Raji (cell line): ENCODE results near the gene TCEANC2.

Experiments
- POLR2A ChIP-seq: IDR thresholded peaks from 2 replicates; pipeline ENCODE4 v1.6.1; 2011; ENCODE audit warnings: low read depth, low read length, control low read depth; ENCODE audit not compliant: insufficient read depth

TCEANC2 gene

GRCh38 chr1:54117815-54118563 is 64.6 kb downstream of the TCEANC2 start:
- no peak for TF ChIP-seq POLR2A

- no peak for TF ChIP-seq POLR2A
These were observed 65.3 kb downstream of the TCEANC2 start for GRCh38 chr1:54118704-54119103.

DNA sequence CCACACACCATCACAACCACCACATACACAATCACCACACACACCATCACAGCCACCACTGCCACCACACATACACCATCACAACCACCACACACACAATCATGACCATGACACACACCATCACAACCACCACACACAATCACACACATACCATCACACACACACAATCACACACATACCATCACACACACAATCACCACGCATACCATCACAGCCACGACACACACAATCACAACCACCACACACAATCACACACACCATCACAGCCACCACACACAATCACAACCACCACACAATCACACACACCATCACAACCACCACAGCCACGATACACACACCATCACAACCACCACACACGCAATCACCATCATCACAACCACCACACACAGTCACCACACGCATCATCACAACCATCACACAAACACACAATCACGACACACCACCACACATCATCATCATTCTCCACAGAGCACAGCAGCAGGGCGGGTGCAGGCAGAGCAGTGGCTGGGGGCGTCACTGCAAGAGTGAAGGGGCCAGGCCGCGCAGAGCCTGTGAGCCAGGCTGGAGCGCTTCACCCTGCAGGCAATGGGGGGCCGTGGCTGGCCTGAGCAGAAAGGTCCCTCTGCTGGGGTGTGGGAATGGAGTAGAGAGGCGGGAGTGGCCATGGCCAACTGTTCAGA is 66.8 kb downstream of the TCEANC2 start:
- no peak for TF ChIP-seq POLR2A

DNA sequence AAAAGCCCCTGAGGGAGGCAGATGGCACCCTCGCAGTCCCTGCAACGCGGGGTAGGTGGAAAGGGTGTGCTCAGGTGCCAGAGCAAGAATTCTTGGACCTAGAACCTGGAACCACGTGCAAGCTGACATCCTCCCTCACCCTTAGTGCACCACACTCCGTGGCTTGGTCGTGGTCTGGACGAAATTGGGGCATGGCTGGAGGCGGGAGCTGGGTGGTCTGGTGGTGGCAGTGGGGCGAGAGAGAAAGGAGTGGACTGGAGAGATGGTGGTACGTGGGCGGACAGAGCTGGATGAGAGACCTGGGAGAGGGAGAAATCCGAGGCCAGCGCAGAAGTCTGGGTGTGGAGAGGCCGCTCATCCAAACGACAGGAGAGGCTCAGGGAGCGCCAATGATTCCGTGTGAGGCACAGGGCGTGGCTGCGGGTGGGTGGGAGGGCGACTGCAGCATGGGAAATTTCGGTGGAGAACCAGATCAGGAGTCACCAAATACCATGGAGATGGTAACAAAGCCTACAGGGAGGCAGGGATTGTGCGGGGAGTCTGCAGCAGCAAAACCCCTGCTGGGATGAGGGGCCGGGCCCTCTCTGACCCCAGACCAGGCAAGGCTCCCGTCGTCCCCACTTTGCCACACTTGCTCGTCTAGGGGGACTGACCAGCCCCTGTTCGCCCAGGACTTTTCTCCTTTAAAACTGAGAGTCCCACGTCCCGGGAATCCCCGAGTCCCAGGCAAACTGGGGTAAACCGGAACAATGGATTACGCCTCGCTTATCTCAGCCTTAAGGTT is 67.5 kb downstream of the TCEANC2 start:
- no peak for TF ChIP-seq POLR2A

DNA sequence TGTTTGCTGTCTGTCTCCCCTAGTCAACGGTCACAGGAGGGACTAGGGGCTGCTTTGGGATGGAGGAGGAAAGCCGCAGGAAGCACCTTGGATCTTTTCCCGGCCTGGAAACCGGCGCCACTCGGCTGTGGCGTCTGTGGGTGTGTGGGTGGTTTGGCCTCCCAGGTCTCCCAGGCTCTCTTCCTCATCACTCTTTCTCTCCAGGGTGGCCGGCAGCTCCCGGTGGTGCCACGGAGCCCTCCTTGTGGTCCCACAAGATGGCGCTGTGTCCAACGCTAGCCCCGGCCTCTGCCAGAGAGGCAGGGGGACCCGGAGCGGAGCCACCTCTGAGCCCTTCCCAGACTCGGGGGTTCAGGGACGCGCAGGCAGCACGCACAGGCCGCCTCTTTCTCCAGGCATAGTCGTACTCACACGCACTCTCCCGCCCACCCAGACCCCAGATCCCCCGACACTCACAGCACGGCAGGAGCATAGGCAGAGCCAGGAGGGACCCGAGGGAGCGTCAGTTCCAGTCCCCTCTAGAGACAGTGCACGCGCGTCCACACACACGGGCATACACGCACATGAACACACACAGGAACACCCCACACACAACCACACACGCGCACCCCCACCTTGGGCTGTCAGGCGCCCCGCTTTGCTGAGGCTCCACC is 68.2 kb downstream of the TCEANC2 start:
- no peak for TF ChIP-seq POLR2A

- TF ChIP-seq POLR2A, result no peak
These were observed 68.8 kb downstream of the TCEANC2 start for GRCh38 chr1:54122135-54122751.

DNA sequence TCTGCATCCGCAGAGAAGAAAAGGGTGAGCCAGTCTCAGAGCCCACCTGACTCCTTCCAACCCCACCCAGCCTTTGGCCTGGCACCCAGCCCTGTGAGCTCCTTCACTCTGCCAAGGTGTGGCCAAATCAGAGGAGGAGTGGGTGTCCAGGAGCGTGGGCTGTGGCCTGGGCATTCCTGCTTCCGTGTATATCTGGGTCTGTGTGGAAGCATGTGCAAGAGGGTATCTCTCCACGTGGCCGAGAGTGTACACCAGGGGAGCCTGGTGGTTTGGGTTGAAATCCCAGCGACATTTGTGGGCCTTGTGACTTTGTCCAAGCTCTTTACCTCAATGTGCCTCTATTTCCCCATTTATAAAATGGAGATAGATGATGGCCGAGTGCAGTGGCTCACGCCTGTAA is 69.6 kb downstream of the TCEANC2 start:
- TF ChIP-seq POLR2A, result no peak

GRCh38 chr1:54124472-54124871 is 71.1 kb downstream of the TCEANC2 start:
- TF ChIP-seq POLR2A, result no peak

GRCh38 chr1:54124906-54125305 is 71.5 kb downstream of the TCEANC2 start:
- TF ChIP-seq POLR2A, result no peak

GRCh38 chr1:54125386-54126070 is 72.1 kb downstream of the TCEANC2 start:
- no peak for TF ChIP-seq POLR2A

DNA sequence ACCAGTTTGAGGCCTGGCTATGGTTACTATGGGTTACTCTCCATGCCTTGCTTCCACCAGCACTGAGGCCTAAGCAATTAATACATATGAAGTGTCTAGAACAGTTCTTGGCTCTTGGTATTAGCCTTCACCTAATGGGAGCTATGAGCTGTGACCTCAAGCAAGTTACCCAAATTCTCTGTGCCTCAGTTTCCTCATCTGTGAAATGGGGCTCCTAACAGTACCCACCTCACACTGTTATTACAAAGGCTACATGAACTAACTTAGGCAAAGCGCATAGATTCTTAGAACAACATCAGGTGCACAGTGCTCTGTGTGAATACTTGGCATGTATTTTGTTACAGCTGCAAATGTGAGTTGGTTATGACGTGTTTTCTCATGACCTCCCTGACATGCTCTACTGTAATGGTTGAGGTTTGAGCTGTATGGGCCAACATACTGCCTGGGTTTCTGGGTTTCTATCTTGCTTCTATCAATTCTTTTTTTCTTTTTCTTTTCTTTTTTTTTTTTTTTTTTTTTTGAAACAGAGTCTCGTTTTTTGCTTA is 72.9 kb downstream of the TCEANC2 start:
- no peak for TF ChIP-seq POLR2A

- no peak for TF ChIP-seq POLR2A
These were observed 74.3 kb downstream of the TCEANC2 start for GRCh38 chr1:54127594-54128300.

GRCh38 chr1:54129858-54130257 is 76.5 kb downstream of the TCEANC2 start:
- no peak for TF ChIP-seq POLR2A
